ENCODE data around the gene DUSP10. TPM values are rescaled to one million over a fixed set of nuclear protein-coding genes. Genes with fewer than 3 reads are reported as not detected.

DUSP10 gene
- total and polyA plus RNA-seq, 7 donors = 2.5 to 19.9 (median 11.4) TPM

DNA sequence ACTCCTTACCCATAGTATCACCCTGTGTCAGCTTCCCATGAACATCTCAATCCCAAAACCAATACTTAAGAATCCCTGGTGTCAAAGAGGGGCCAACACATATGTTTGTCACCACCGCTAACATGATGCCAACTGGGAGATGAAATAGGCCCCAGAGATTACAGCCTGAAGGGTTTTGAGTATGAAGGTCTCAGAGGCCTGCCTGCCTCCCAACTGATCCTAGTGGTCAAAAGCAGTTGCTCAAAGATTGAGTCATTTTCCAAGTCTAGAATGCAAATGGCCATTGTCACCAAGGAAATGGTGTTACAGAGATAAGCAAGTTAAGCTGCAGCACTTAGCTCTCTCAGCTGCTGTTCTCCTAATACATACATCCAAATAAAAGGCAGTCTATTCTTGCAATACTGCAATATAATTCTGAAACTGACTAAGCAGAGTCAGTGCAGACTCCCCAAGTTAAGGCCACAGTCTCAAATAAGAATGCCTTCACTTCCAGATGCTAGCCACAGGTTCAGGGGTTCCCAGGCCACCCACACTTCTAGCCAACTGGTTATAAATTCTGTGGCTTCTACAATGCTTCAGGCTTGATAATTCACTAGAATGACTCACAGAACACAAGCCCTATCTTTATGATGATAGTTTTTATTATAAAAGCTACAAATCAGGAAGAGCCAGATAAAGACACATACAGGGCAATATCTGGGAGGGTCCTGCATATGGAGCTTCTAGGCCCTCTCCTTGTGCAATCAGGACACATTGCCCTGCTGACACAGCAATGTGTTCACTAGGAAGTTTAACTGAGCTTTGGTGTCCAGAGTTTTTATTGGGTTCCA is 18.7 kb downstream of the DUSP10 start:
- no peaks in the 10 kb centered on the region for H3K27me3 ChIP-seq
- no peak for TF ChIP-seq POLR2AphosphoS5 (IDR thresholded peaks at IDR 0.05)
- TF ChIP-seq EP300 (IDR thresholded peaks at IDR 0.05) = no peak
- TF ChIP-seq POLR2A (IDR thresholded peaks at IDR 0.05) = no peak
- TF ChIP-seq, protein P1, sequence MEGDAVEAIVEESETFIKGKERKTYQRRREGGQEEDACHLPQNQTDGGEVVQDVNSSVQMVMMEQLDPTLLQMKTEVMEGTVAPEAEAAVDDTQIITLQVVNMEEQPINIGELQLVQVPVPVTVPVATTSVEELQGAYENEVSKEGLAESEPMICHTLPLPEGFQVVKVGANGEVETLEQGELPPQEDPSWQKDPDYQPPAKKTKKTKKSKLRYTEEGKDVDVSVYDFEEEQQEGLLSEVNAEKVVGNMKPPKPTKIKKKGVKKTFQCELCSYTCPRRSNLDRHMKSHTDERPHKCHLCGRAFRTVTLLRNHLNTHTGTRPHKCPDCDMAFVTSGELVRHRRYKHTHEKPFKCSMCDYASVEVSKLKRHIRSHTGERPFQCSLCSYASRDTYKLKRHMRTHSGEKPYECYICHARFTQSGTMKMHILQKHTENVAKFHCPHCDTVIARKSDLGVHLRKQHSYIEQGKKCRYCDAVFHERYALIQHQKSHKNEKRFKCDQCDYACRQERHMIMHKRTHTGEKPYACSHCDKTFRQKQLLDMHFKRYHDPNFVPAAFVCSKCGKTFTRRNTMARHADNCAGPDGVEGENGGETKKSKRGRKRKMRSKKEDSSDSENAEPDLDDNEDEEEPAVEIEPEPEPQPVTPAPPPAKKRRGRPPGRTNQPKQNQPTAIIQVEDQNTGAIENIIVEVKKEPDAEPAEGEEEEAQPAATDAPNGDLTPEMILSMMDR (IDR thresholded peaks at IDR 0.05) = no peak
- intact Hi-C loops (cut with DNase I) = no loop called here
- H3K9me3 ChIP-seq = no peaks in the 10 kb centered on the region
- WGBS, 2 donors = 87 to 93% methylated on average over 1 of the region's 1 CpG
- H3K4me1 ChIP-seq = peaks cover 0 to 89% (median 65%) of the 10 kb centered on the region in 4 donors
- no peak overlapping the region for H3K4me3 ChIP-seq
- H3K27ac ChIP-seq = peak overlapping the region in 2 of 4 donors; percentile 71 to 78
- DNase-seq = no peak
- H3K36me3 ChIP-seq = no peaks in the 10 kb centered on the region

DNA sequence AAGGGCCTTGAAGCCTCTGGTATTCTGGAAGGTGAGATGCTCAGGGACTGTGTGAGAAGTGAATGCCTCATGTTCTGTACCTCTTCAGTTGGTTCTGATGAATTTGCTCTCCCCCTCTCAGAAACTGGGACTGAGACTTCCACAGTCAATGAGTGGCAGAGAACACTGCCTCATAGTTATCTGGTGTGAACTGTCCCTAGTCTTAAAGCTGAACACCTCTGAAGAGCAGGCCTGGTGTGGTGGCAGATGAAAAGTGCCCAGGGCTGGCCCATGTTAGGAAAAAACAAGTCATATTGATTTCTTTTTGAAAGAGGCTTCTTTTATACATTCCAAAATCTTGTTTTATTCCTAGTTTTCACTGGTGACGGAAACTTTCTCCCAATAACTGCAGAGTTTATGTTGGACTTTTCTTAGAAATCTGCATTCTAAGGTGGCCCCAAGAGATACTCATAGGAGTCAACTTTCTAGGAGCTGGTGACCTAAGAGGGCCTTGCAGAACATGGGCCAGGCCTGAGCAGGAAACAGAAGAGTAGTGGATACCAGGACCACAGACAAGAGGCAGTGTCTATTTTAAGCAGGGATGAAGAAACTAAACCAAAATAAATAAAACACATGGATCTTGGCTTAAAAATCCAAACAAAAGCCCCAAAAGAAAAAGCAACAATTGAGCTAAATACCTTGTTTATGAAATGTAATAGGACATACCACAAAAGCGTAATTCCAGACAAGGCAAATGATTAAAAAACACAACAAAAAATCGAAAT is 19.5 kb downstream of the DUSP10 start:
- no peaks in the 10 kb centered on the region for H3K9me3 ChIP-seq
- H3K27me3 ChIP-seq = no peaks in the 10 kb centered on the region
- H3K27ac ChIP-seq = peak overlapping the region in 2 of 4 donors; percentile 71 to 89
- intact Hi-C loops (cut with DNase I) = no loop called here
- peaks cover 0 to 89% (median 70%) of the 10 kb centered on the region in 4 donors for H3K4me1 ChIP-seq
- DNase-seq = no peak
- TF ChIP-seq EP300 (IDR thresholded peaks at IDR 0.05) = no peak
- TF ChIP-seq, protein P1 (IDR thresholded peaks at IDR 0.05) = no peak
- no peak for TF ChIP-seq POLR2A (IDR thresholded peaks at IDR 0.05)
- no peak for TF ChIP-seq POLR2AphosphoS5 (IDR thresholded peaks at IDR 0.05)
- no peak overlapping the region for H3K4me3 ChIP-seq
- WGBS, 2 donors = 81 to 95% methylated on average over 3 of the region's 3 CpGs
- no peaks in the 10 kb centered on the region for H3K36me3 ChIP-seq

DNA sequence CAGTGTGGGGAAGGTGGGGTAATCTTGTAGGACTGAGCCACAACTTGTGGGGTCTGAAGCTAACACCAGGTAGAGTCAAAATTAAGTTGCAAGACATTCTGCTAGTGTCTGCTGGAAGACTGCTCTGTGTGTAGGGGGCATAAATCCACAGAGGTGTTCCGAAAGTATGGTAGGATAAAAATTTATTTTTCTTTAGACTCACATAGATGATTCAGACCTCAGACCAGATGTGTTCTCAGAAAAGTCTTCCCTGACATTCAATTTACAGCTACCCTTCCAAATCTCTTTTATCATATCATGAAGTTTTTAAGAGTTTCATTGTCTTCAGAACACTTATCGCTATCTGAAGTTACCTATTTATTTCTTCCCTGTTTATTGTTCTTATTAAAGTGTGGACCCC is 21.3 kb downstream of the DUSP10 start:
- H3K4me1 ChIP-seq = peaks cover 0 to 89% (median 76%) of the 10 kb centered on the region in 4 donors
- no peaks in the 10 kb centered on the region for H3K9me3 ChIP-seq
- no peaks in the 10 kb centered on the region for H3K36me3 ChIP-seq
- no peak for DNase-seq
- no peak for TF ChIP-seq POLR2A (IDR thresholded peaks at IDR 0.05)
- no peak for TF ChIP-seq POLR2AphosphoS5 (IDR thresholded peaks at IDR 0.05)
- WGBS, 2 donors = 72 to 74% methylated on average over 2 of the region's 2 CpGs
- no peak overlapping the region for H3K4me3 ChIP-seq
- peak overlapping the region in 3 of 4 donors; percentile 84 to 89 (median 85) for H3K27ac ChIP-seq
- no peaks in the 10 kb centered on the region for H3K27me3 ChIP-seq
- intact Hi-C loops (cut with DNase I) = no loop called here

DNA sequence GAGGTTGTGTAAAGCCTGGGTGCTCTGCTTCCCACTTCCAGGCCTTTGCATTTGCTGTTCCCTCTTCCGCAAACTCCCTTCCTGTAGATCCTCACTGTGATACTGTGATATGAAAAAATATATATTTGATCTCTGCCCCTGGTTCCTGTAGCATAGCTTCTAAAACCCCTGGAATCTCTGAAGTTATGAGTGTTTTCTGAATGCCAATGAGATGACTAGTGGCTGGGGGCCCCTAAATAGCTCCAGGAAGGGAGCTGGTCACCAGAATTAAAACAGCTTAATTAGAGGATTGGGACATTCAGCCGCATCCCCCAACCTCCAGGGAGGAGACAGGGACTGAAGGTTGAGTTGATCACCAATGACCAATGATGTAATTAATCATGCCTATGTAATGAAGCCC is 21.9 kb downstream of the DUSP10 start:
- intact Hi-C loops (cut with DNase I) = loop anchor here (5.0 kb wide), 2 partner anchors 838 to 903 kb away; no protein-coding TSS in a partner anchor
- no peak for DNase-seq
- H3K27ac ChIP-seq = peak overlapping the region in 3 of 4 donors; percentile 84 to 89 (median 85)
- no peak for TF ChIP-seq POLR2A (IDR thresholded peaks at IDR 0.05)
- TF ChIP-seq, protein P1 (IDR thresholded peaks at IDR 0.05) = no peak
- no peak for TF ChIP-seq EP300 (IDR thresholded peaks at IDR 0.05)
- no peak for TF ChIP-seq POLR2AphosphoS5 (IDR thresholded peaks at IDR 0.05)
- H3K4me3 ChIP-seq = no peak overlapping the region
- 90 to 96% methylated on average over 2 of the region's 2 CpGs for WGBS, 2 donors
- H3K27me3 ChIP-seq = no peaks in the 10 kb centered on the region
- H3K36me3 ChIP-seq = no peaks in the 10 kb centered on the region
- H3K4me1 ChIP-seq = peaks cover 0 to 89% (median 77%) of the 10 kb centered on the region in 4 donors
- no peaks in the 10 kb centered on the region for H3K9me3 ChIP-seq

DNA sequence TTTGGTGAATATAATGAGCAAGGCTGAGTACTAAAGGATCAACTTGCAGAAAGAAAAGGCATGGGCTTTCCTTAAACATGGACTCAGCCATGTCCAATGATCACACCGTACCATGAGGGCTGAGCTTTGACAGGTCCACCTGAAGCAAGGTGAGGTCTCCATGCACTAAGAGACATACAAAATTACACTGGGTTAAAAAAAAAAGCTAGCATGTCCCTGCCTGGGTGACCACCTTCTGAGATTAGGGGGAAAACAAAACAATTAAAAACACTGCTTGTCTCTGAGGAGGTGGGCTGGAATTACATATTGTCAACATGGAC is 22.7 kb downstream of the DUSP10 start:
- Histone ChIP-seq H3K36me3 (no peaks in the 10 kb centered on the region), H3K4me1 (peaks cover 0 to 89% (median 77%) of the 10 kb centered on the region in 4 donors), H3K27me3 (no peaks in the 10 kb centered on the region), H3K27ac (peak overlapping the region; percentile 73 to 89 (median 84)), H3K4me3 (no peak overlapping the region), H3K9me3 (no peaks in the 10 kb centered on the region)
- intact Hi-C loops (cut with DNase I) = loop anchor here (5.0 kb wide), 2 partner anchors 837 to 902 kb away; no protein-coding TSS in a partner anchor
- WGBS, 2 donors = 90 to 92% methylated on average over 1 of the region's 1 CpG
- TF ChIP-seq POLR2AphosphoS5 (IDR thresholded peaks at IDR 0.05) = no peak
- no peak for TF ChIP-seq POLR2A (IDR thresholded peaks at IDR 0.05)
- no peak for TF ChIP-seq EP300 (IDR thresholded peaks at IDR 0.05)
- TF ChIP-seq, protein P1 (IDR thresholded peaks at IDR 0.05) = no peak
- DNase-seq = no peak
